ENCODE data around the gene CTR9.

- TF ChIP-seq POLR2AphosphoS5 (IDR thresholded peaks at IDR 0.05) (no peak), POLR2A (IDR thresholded peaks at IDR 0.05) (no peak)
- TF ChIP-seq, protein P1, sequence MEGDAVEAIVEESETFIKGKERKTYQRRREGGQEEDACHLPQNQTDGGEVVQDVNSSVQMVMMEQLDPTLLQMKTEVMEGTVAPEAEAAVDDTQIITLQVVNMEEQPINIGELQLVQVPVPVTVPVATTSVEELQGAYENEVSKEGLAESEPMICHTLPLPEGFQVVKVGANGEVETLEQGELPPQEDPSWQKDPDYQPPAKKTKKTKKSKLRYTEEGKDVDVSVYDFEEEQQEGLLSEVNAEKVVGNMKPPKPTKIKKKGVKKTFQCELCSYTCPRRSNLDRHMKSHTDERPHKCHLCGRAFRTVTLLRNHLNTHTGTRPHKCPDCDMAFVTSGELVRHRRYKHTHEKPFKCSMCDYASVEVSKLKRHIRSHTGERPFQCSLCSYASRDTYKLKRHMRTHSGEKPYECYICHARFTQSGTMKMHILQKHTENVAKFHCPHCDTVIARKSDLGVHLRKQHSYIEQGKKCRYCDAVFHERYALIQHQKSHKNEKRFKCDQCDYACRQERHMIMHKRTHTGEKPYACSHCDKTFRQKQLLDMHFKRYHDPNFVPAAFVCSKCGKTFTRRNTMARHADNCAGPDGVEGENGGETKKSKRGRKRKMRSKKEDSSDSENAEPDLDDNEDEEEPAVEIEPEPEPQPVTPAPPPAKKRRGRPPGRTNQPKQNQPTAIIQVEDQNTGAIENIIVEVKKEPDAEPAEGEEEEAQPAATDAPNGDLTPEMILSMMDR (IDR thresholded peaks at IDR 0.05), result no peak
These were observed 47.4 kb downstream of the CTR9 start for GRCh38 chr11:10798330-10798928.

Measured in suprapubic skin (tissue), 4 donors.